HepG2 (cell line): ENCODE results near the gene GALNT5. TPM values are rescaled to one million over a fixed set of nuclear protein-coding genes. Genes with fewer than 3 reads are reported as not detected.

Experiments
- ATAC-seq: fragments of 200-7000 bp; cut with Tn5 transposase; 3 replicates; pipeline ENCODE4 v1.9.1; 2020; ENCODE audit warnings: mild to moderate bottlenecking, moderate library complexity
- BruUV-seq: library from RNA; stranded (reverse); fragments of 400-500 nt; replicated peaks from 2 replicates; lab custom pipeline; 2021; lab: Mats Ljungman, UMichigan
- CTCF ChIA-PET: fragments of 300-600 bp; formaldehyde crosslinking; extraction: SDS; loops from one replicate; lab custom pipeline; 2021; ENCODE audit warnings: low total read pairs, inconsistent platforms, low intra/inter-chr PET ratio; lab: Yijun Ruan, JAX
- POLR2A ChIA-PET: fragments of 350-600 bp; sonication (Branson Sonifier 250); formaldehyde crosslinking; loops from one replicate; lab custom pipeline; 2020; ENCODE audit warnings: antibody characterized with exemption, inconsistent platforms; lab: Yijun Ruan, JAX
- DNase-seq: peaks from one replicate; pipeline ENCODE4 v3.0.0-alpha.2; 2015; ENCODE audit warnings: low spot score
- FAIRE-seq: peaks from 3 replicates; lab custom pipeline; 2011; peaks lifted over from hg19 to GRCh38; lab: Jason Lieb, UNC
- H2AFZ ChIP-seq: one replicate; pipeline ENCODE4 v1.6.1; 2011; ENCODE audit warnings: low read length, inconsistent platforms
- H3K27ac ChIP-seq: fragments of 300-600 bp; 3 replicates; pipeline ENCODE4 v1.8.0; 2011; ENCODE audit warnings: mixed run types, mild to moderate bottlenecking, mixed read lengths, low read length, inconsistent platforms; ENCODE audit not compliant: insufficient read depth; ENCODE audit errors: extremely low read length
- H3K27me3 ChIP-seq, 2 experiments: fragments of 200-600 bp in 1 of 2; 2 replicates in 1 of 2; 3 replicates in 1 of 2; pipeline versions ENCODE4 v1.6.0 to v1.8.0; 2011; ENCODE audit warnings: low read length in 2 of 2, mild to moderate bottlenecking in 2 of 2, moderate library complexity in 2 of 2, inconsistent platforms in 1 of 2; ENCODE audit not compliant: insufficient read depth in 2 of 2, control insufficient read depth in 1 of 2
- H3K36me3 ChIP-seq, 2 experiments: fragments of 200-600 bp in 1 of 2; replicated peaks in 1 of 2; 2 replicates in 1 of 2; 3 replicates in 1 of 2; pipeline versions ENCODE4 v1.5.1 to v1.8.0; 2011; ENCODE audit warnings: low read length in 2 of 2, inconsistent platforms in 1 of 2; ENCODE audit not compliant: insufficient read depth in 2 of 2, control insufficient read depth in 1 of 2
- H3K4me1 ChIP-seq: 2 replicates; pipeline ENCODE4 v1.5.1; 2012; ENCODE audit warnings: low read length, inconsistent platforms; ENCODE audit not compliant: insufficient read depth
- H3K4me2 ChIP-seq: 2 replicates; pipeline ENCODE4 v1.6.0; 2011; ENCODE audit warnings: low read depth, low read length, inconsistent platforms
- H3K4me3 ChIP-seq, 3 experiments: fragments of 200-600 bp in 1 of 3; sonication (generic), shearing (Covaris generic) in 1 of 3; replicated peaks in 1 of 3; 2 replicates each; pipeline ENCODE4 v1.5.1; 2011 to 2016; ENCODE audit warnings: low read length in 3 of 3, inconsistent platforms in 2 of 3, low read depth in 2 of 3, mild to moderate bottlenecking in 2 of 3, control low read depth in 1 of 3, mixed read lengths in 1 of 3; ENCODE audit not compliant: insufficient read depth in 1 of 3
- H3K79me2 ChIP-seq: one replicate; pipeline ENCODE4 v1.6.1; 2011; ENCODE audit warnings: low read length, inconsistent platforms; ENCODE audit not compliant: insufficient read depth
- H3K9ac ChIP-seq: 2 replicates; pipeline ENCODE4 v1.6.0; 2011; ENCODE audit warnings: mild to moderate bottlenecking, low read depth, low read length, inconsistent platforms; ENCODE audit not compliant: insufficient read depth
- H3K9me3 ChIP-seq: 2 replicates; pipeline ENCODE4 v1.5.1; 2012; ENCODE audit warnings: mild to moderate bottlenecking, low read length
- H4K20me1 ChIP-seq: 2 replicates; pipeline ENCODE4 v1.6.0; 2011; ENCODE audit warnings: inconsistent platforms, mild to moderate bottlenecking, low read length, moderate library complexity; ENCODE audit not compliant: insufficient read depth
- CBX5 ChIP-seq: sonication (generic); formaldehyde crosslinking; IDR thresholded peaks from 2 replicates; pipeline ENCODE4 v1.4.0; 2020; ENCODE audit warnings: missing genetic modification reagents, borderline replicate concordance
- ESRRA ChIP-seq: sonication (generic); formaldehyde crosslinking; IDR thresholded peaks from 2 replicates; pipeline ENCODE4 v1.5.1; 2020; ENCODE audit warnings: mild to moderate bottlenecking, low read depth, missing genetic modification reagents
- MTF2 ChIP-seq: sonication (generic); formaldehyde crosslinking; IDR thresholded peaks from 2 replicates; pipeline ENCODE4 v1.5.0; 2020; ENCODE audit warnings: missing genetic modification reagents, borderline replicate concordance
- RFX5 ChIP-seq: IDR thresholded peaks from 2 replicates; pipeline ENCODE4 v1.6.1; 2011; ENCODE audit warnings: low read depth, low read length, improper control_type of control experiment
- SMAD9 ChIP-seq: sonication (generic); formaldehyde crosslinking; IDR thresholded peaks from 2 replicates; pipeline ENCODE4 v1.5.1; 2020; ENCODE audit warnings: mild to moderate bottlenecking, missing genetic modification reagents
- SMC3 ChIP-seq: IDR thresholded peaks from 2 replicates; pipeline ENCODE4 v1.6.1; 2011; ENCODE audit warnings: low read length, improper control_type of control experiment
- XBP1 ChIP-seq: sonication (generic); formaldehyde crosslinking; IDR thresholded peaks from 2 replicates; pipeline ENCODE4 v1.5.0; 2020; ENCODE audit warnings: missing genetic modification reagents
- ZMAT3 ChIP-seq: sonication (generic); formaldehyde crosslinking; conservative IDR thresholded peaks from 2 replicates; pipeline ENCODE4 v1.7.0; 2021; ENCODE audit warnings: missing genetic modification reagents
- ZNF138 ChIP-seq: sonication (generic); formaldehyde crosslinking; IDR thresholded peaks from 2 replicates; pipeline ENCODE4 v1.5.0; 2020; ENCODE audit warnings: mild to moderate bottlenecking, low read depth, missing genetic modification reagents
- ZNF317 ChIP-seq: sonication (generic); formaldehyde crosslinking; IDR thresholded peaks from 2 replicates; pipeline ENCODE4 v1.5.0; 2020; ENCODE audit warnings: mild to moderate bottlenecking, missing genetic modification reagents
- ZNF547 ChIP-seq: sonication (generic); formaldehyde crosslinking; IDR thresholded peaks from 2 replicates; pipeline ENCODE4 v1.5.1; 2020; ENCODE audit warnings: mild to moderate bottlenecking, missing genetic modification reagents
- ZNF605 ChIP-seq: sonication (generic); formaldehyde crosslinking; IDR thresholded peaks from 2 replicates; pipeline ENCODE4 v1.8.0; 2022; ENCODE audit warnings: mild to moderate bottlenecking, missing genetic modification reagents
- WGBS: methylation state at CpG from one replicate; pipeline ENCODE4 v1.1.6; 2017; ENCODE audit warnings: low lambda C conversion rate; 5-methylcytosine and 5-hydroxymethylcytosine counted together
- in situ Hi-C: cut with HindIII; loops from 2 replicates; pipeline ENCODE4 v1.10.0; 2017; ENCODE audit warnings: low pct_unique_long_range_greater_than_20kb; ENCODE audit not compliant: extremely low pct_ligation_motif_present
- intact Hi-C: fragments of 100-400 bp; cut with micrococcal nuclease; formaldehyde crosslinking; loops from one replicate; pipeline ENCODE4 v1.10.0; 2022; ENCODE audit not compliant: unreplicated experiment
- polyA plus RNA-seq, 8 experiments: library from polyadenylated mRNA; depleted of rRNA in 3 of 8; stranded (reverse) in 7 of 8; unstranded in 1 of 8; fragments of >200 nt; fragmentation: Illumina TruSeq in 4 of 8; extraction: Trizol in 4 of 8; gene quantifications; 2 replicates each; pipeline versions ENCODE4 v1.2.1 to v1.2.3, GENCODE V29; 2011 to 2016; ENCODE audit warnings: low read depth in 4 of 8, missing spikeins in 1 of 8, mixed read lengths in 1 of 8; ENCODE audit not compliant: insufficient read depth in 1 of 8
- total RNA-seq, 5 experiments: library from RNA; depleted of rRNA; stranded (reverse); fragments of >200 nt; fragmentation: Illumina TruSeq; extraction: Trizol; gene quantifications; 2 replicates each; pipeline ENCODE4 v1.2.3, GENCODE V29; 2016; ENCODE audit warnings: low read depth in 1 of 5
- TF ChIP-seq, protein P1 (sequence below): sonication (generic); formaldehyde crosslinking; IDR thresholded peaks from 2 replicates; pipeline ENCODE4 v1.4.0; 2020; ENCODE audit warnings: low read depth, mild to moderate bottlenecking, missing genetic modification reagents
- TF ChIP-seq, protein P2 (sequence below): sonication (generic); formaldehyde crosslinking; IDR thresholded peaks from 2 replicates; pipeline ENCODE4 v1.5.0; 2020; ENCODE audit warnings: mild to moderate bottlenecking, missing genetic modification reagents
- TF ChIP-seq, protein P3 (sequence below): sonication (generic); formaldehyde crosslinking; IDR thresholded peaks from 2 replicates; pipeline ENCODE4 v1.5.0; 2020; ENCODE audit warnings: mild to moderate bottlenecking, missing genetic modification reagents, borderline replicate concordance
- TF ChIP-seq, protein P4 (sequence below): fragments of 450-650 bp; IDR thresholded peaks from 2 replicates; pipeline ENCODE4 v1.6.1; 2017

Gene GALNT5
- total and polyA plus RNA-seq, 2 of the 13 experiments (the other 11 are each of a cell fraction or from before 2014, with no cell fraction given): not detected

DNA sequence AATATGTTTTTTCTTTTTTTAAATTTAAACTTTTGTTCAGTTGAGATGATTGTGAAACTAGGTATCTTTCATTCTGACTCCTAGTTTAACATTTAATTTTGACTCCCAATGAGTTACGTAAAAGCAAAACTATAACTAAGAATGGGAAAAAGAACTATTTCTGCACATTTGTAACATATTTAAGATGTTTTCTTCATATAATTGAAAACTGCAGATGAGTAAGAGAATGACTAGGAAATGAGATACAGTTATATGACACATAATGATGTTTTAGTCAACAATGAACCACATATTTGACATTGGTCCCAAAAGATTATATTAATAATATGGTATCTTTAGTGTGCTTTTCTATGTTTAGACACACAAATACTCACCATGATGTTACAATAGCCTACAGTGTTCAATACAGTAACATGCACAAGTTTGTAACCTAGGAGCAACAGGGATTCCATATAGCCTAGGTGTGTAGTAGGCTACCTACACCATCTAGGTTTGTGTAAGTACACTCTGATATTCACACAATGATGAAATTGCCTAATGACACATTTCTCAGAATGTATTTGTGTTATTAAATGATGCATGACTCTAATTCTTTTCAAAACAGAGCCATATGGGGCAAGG lies 55.5 kb downstream of the GALNT5 start:
- Histone ChIP-seq H3K4me1 (no peaks in the 10 kb centered on the region), H3K27ac (no peak overlapping the region), H3K4me2 (no peak overlapping the region), H3K27me3 (no peaks in the 10 kb centered on the region), H3K9me3 (no peaks in the 10 kb centered on the region), H4K20me1 (no peaks in the 10 kb centered on the region), H3K4me3 (no peak overlapping the region), H3K36me3 (no peaks in the 10 kb centered on the region), H3K9ac (no peak overlapping the region), H2AFZ (no peak overlapping the region), H3K79me2 (no peaks in the 10 kb centered on the region)
- BruUV-seq: no TSS peak
- ChIA-PET CTCF (no interaction called here), POLR2A (no interaction called here)
- DNase-seq (no peak), FAIRE-seq (no peak), ATAC-seq (no peak)
- 75% methylated on average over 1 of the region's 1 CpG for WGBS
- in situ Hi-C loops: no loop called here
- intact Hi-C loops: no loop called here
- TF ChIP-seq CBX5 (CRISPR knock-in tag): no peak
- no peak for TF ChIP-seq XBP1 (CRISPR knock-in tag)
- no peak for TF ChIP-seq SMAD9 (CRISPR knock-in tag)
- TF ChIP-seq ZNF317 (CRISPR knock-in tag): no peak
- no peak for TF ChIP-seq MTF2 (CRISPR knock-in tag)
- TF ChIP-seq RFX5: no peak
- TF ChIP-seq, protein P1, sequence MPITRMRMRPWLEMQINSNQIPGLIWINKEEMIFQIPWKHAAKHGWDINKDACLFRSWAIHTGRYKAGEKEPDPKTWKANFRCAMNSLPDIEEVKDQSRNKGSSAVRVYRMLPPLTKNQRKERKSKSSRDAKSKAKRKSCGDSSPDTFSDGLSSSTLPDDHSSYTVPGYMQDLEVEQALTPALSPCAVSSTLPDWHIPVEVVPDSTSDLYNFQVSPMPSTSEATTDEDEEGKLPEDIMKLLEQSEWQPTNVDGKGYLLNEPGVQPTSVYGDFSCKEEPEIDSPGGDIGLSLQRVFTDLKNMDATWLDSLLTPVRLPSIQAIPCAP (CRISPR knock-in tag): no peak
- TF ChIP-seq, protein P2, sequence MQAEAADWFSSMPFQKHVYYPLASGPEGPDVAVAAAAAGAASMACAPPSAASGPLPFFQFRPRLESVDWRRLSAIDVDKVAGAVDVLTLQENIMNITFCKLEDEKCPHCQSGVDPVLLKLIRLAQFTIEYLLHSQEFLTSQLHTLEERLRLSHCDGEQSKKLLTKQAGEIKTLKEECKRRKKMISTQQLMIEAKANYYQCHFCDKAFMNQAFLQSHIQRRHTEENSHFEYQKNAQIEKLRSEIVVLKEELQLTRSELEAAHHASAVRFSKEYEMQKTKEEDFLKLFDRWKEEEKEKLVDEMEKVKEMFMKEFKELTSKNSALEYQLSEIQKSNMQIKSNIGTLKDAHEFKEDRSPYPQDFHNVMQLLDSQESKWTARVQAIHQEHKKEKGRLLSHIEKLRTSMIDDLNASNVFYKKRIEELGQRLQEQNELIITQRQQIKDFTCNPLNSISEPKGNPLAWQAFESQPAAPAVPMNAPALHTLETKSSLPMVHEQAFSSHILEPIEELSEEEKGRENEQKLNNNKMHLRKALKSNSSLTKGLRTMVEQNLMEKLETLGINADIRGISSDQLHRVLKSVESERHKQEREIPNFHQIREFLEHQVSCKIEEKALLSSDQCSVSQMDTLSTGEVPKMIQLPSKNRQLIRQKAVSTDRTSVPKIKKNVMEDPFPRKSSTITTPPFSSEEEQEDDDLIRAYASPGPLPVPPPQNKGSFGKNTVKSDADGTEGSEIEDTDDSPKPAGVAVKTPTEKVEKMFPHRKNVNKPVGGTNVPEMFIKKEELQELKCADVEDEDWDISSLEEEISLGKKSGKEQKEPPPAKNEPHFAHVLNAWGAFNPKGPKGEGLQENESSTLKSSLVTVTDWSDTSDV (CRISPR knock-in tag): no peak
- TF ChIP-seq ZMAT3 (CRISPR knock-in tag): no peak
- no peak for TF ChIP-seq ESRRA (CRISPR knock-in tag)
- no peak for TF ChIP-seq ZNF605 (CRISPR knock-in tag)
- no peak for TF ChIP-seq ZNF547 (CRISPR knock-in tag)
- TF ChIP-seq, protein P3, sequence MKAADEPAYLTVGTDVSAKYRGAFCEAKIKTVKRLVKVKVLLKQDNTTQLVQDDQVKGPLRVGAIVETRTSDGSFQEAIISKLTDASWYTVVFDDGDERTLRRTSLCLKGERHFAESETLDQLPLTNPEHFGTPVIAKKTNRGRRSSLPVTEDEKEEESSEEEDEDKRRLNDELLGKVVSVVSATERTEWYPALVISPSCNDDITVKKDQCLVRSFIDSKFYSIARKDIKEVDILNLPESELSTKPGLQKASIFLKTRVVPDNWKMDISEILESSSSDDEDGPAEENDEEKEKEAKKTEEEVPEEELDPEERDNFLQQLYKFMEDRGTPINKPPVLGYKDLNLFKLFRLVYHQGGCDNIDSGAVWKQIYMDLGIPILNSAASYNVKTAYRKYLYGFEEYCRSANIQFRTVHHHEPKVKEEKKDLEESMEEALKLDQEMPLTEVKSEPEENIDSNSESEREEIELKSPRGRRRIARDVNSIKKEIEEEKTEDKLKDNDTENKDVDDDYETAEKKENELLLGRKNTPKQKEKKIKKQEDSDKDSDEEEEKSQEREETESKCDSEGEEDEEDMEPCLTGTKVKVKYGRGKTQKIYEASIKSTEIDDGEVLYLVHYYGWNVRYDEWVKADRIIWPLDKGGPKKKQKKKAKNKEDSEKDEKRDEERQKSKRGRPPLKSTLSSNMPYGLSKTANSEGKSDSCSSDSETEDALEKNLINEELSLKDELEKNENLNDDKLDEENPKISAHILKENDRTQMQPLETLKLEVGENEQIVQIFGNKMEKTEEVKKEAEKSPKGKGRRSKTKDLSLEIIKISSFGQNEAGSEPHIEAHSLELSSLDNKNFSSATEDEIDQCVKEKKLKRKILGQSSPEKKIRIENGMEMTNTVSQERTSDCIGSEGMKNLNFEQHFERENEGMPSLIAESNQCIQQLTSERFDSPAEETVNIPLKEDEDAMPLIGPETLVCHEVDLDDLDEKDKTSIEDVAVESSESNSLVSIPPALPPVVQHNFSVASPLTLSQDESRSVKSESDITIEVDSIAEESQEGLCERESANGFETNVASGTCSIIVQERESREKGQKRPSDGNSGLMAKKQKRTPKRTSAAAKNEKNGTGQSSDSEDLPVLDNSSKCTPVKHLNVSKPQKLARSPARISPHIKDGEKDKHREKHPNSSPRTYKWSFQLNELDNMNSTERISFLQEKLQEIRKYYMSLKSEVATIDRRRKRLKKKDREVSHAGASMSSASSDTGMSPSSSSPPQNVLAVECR (CRISPR knock-in tag): no peak
- no peak for TF ChIP-seq ZNF138
- no peak for TF ChIP-seq SMC3
- TF ChIP-seq, protein P4, sequence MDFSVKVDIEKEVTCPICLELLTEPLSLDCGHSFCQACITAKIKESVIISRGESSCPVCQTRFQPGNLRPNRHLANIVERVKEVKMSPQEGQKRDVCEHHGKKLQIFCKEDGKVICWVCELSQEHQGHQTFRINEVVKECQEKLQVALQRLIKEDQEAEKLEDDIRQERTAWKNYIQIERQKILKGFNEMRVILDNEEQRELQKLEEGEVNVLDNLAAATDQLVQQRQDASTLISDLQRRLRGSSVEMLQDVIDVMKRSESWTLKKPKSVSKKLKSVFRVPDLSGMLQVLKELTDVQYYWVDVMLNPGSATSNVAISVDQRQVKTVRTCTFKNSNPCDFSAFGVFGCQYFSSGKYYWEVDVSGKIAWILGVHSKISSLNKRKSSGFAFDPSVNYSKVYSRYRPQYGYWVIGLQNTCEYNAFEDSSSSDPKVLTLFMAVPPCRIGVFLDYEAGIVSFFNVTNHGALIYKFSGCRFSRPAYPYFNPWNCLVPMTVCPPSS: no peak
